HEK293T (cell line): ENCODE measurements around the gene KPNA3.

ENCODE experiments used
- CTBP1 ChIP-seq: fragments of 450-650 bp; IDR thresholded peaks from 2 replicates; pipeline ENCODE4 v1.6.1; 2016; ENCODE audit warnings: borderline replicate concordance
- FOXK2 ChIP-seq: fragments of 450-650 bp; IDR thresholded peaks from 2 replicates; pipeline ENCODE4 v1.6.1; 2016; ENCODE audit warnings: mild to moderate bottlenecking
- L3MBTL2 ChIP-seq: fragments of 450-650 bp; conservative IDR thresholded peaks from 2 replicates; pipeline ENCODE4 v1.6.1; 2016; ENCODE audit warnings: mild to moderate bottlenecking
- NFRKB ChIP-seq: fragments of 450-650 bp; IDR thresholded peaks from 2 replicates; pipeline ENCODE4 v1.6.1; 2016; ENCODE audit warnings: mild to moderate bottlenecking, moderate library complexity

- TF ChIP-seq CTBP1 (no peak), NFRKB (no peak), L3MBTL2 (no peak), FOXK2 (no peak)
Measured at GRCh38 chr13:49841964-49842363, 49.5 kb upstream of the KPNA3 start.
